Activated CD4-positive, CD25-positive, alpha-beta regulatory T cell treated with anti-CD3 and anti-CD28 coated beads, Interleukin-2, amount 50 U/mL, for 72 hours (primary cell): Measurements from ENCODE around the gene HTRA2.

ENCODE experiments used
- DNase-seq: peaks from one replicate; pipeline ENCODE4 v3.0.0; 2021

Gene HTRA2

DNA sequence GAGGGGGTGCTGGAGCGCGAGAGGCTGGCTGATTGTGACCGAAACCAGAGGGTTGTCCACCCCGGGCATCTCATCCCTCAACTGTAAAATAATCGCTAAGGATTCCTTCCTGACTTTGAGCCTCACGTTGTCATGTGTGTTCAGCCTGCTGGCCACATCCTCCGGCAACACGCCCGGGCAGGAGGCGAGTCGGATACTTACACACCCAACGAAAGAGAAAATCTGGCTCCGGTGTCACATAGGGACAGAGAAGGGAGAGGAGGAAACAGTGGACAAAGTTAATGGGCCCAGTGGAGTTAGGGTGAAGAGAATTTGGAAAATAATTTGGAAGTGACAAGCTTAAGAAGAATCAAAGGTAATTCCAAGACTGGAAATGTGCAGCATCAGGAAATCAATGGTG lies 13.1 kb upstream of the HTRA2 start:
- DNase-seq = no peak

GRCh38 chr2:74522516-74522915 lies 7.2 kb upstream of the HTRA2 start:
- no peak for DNase-seq

GRCh38 chr2:74524005-74524404 lies 5.7 kb upstream of the HTRA2 start:
- DNase-seq = no peak

DNA sequence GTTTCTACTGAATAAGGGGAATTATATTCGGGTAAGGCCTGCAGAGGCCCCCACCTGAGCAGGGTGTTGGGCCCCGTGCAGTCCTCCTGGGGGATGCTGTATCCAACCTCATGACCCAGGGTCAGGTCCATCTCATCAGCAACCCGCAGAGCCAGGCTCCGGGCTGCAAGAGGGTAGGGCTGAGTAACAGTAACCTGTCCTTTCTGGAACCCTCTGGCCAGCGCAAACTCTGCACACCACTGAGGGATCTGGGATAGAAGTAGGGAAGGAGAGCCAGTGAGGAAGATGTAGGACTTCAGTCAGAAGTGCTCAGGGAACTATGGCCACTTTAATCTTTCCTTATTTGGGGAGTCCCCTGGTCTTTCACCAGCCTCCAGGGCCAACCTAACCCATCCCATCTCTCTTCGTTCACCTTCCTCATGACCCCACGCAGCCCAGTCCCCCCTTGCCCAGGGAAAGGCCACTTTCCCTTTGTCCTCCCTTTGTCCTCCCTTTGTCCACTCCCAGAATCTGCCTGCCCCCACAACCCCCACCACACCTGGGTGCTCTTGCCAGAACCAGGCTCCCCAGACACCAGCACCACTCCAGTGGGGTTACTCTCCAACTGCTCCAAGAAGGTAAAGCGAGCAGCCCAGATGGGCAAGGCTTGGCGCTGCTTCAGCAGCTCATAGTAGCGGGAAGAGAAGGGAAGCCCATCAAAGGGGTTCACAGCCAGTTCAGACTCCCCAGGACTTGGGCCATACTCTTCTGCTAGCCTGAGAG lies 4.6 kb upstream of the HTRA2 start:
- no peak for DNase-seq

GRCh38 chr2:74525717-74526648 lies 3.8 kb upstream of the HTRA2 start, which contains the start of gene DQX1:
TSS of gene DQX1 (minus strand) at chr2:74526231. CDS start at chr2:74525729, 502 bp downstream.
- no peak for DNase-seq

DNA sequence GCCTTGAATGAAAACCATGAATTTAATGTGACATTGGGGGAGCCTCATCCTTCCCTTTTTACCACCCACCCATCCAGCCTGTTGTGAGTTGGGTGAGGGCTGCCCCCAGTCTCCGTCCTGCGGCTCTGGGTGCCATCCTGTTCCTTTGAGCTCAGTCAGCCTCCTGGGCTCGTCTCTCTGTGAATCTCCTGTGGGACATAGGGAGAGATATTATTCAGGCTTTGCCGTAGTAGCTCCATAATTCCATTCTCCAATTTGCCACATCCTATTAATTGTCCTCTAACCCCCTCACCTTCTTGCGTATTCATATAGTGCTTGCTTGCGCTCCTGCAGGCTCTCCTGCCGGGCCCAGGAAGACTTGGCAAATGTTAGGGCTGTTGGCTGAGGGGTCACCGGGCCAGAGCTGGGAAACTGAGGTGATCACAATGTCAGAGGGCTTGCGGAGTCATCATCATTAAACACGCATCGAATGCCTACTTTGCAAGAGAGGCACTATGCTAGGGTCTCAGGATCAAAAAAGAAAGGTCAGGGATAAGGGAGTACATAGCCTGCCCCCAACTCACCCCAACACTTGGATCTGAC lies 3.0 kb upstream of the HTRA2 start:
- no peak for DNase-seq

DNA sequence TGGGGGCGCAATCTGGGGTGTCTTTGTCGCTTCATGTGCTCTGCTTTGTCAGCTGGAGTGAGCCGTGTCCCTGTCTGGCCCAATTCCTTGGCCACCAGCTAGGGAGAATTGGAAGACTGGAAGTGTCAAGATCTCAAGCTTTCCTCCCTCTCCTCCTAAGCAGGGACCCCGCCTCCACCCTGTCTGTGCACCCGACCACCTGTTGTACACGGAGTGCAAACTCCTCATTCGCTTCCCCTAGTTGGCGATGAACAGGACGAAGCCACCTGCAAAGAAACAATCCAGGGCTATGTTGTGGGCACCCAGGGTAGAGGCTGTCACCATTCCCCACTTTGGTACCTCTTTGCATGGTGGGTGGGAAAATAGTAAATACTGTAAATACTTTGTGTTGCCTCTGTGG lies 2.0 kb upstream of the HTRA2 start:
- DNase-seq = no peak

- no peak for DNase-seq
Measured at GRCh38 chr2:74528600-74529356, 955 bp upstream of the HTRA2 start.

GRCh38 chr2:74530239-74531187 lies 780 bp downstream of the HTRA2 start:
- peak; percentile 63 for DNase-seq

DNA sequence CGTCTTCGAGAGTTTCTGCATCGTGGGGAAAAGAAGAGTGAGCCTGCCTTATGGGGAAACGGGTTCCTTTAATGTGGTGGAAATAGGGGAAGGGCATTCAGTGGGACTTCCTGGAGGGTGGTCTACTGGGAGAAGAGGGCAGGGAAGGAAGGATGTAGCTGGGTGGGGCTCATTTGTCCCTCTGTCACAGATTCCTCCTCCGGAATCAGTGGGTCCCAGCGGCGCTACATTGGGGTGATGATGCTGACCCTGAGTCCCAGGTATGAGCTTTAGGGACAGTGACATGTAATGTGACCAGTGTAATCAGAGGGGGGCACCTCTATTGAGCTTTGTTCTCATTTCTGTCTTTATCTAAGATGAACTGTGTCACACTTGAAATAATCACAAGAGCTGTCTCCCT lies 1.9 kb downstream of the HTRA2 start:
- DNase-seq = no peak

DNA sequence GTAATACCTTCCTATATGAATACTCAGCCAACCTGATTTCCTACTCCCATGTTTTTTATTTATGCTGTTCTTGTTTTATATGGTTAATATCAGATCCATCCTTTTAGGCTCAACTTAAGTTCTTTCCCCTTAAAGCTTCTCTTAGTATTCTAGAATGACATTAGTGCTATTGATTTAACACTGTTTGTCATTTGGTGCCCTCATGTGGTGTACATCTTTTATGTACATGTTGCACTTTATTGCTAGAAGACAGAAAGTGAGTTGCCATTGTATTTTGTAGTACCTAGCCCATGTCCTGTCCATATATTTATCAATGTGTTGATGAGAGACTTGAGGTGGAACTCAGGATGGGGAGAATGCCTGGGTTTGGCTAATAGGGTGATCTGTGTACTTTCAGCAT lies 2.5 kb downstream of the HTRA2 start:
- DNase-seq = no peak

DNA sequence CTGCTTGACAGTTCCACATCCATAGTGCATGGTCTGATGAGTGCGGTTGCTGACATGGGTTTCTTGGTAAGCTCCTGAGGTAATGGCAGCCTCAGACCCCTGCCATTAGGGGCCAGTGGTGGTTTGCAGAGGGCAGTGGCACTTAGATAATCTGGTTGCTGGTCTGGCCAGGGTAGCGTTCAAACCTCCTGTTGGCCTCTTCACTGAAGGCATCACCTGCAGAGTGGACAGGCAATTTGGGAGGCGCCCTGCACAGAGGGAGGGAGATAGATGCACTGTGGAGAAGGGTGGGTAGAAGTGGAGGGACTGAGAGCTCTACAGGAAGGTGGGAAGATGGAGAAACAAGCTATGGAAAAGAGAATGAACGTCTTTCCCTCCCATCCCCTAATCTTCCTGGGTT lies 3.7 kb downstream of the HTRA2 start:
- DNase-seq = no peak

DNA sequence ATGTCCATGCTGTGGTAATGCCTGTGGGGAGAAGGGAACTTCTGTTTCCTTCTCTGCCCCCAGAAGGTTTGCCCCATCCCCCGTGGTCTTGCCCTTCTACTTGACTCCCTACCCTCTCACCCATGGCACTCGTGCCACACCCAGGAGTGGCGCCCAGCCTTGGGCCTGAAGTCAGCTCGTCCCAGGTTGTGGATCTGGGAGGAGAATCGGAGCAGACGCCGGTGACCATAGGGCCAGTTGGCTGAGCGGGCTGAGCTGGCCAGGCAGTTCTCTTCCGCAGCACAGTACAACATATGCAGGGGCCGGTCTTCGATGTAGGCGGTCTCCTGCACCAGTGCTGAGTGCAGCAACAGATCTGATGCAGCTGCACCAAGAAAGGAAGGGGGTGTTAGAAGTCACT lies 4.7 kb downstream of the HTRA2 start:
- DNase-seq = no peak

- no peak for DNase-seq
Measured at GRCh38 chr2:74535440-74535965, 5.8 kb downstream of the HTRA2 start.

DNA sequence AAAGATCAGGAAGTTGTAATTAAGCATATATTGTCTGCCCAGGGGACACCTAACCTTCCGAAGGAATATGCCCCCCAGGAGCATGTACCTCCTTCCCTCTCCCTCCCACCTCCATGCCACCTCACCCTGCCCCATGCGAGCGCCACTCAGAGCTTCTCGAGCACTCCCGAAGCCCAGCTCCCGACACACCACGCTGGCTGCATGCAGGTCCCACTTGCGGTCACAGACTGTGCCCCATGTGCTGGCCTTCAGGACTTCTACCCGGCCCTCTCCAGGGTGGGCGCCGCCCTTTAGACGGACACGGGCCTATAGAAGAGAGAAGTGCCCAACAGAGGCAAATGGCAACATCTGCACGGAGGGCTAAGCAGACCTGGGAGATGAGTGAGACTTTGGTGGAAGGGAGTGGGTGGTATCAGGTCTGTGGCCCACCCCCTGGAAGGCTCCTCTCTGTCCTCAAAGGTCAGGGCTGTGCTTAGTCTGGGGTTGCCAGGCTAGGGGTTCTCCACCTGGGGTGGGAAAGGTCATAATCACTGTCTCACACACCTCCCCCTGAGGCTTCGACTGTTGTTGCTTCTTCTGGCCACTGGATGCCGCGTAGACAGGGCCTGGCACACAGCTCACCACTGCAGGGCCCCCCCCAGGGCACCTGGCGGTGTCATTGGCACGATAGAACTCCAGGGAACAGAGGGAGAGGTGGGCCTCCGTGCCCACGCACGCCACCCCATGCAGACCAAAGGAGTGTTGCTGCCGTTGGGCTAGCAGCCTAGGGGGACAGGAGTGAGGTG lies 6.6 kb downstream of the HTRA2 start:
- DNase-seq = no peak

DNA sequence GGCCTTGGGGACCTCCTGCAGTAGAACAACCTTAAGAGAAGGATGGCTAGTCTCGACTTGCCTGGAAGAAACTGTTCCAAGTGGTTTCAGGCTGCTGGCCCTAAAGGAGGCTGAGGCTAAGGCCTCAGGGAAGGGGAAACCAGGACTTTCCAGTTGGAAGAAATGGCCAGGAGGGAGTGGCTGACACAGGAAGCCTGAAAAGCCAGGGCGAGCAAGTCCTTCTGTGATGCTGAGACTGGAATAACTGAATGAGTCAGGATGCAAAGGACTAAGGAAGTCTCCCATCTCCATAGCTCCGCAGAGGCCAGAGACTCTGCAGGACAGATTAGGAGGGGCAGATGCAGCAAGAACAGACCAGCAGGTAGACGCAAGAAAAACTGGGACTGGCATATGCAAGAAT lies 7.4 kb downstream of the HTRA2 start:
- DNase-seq = no peak

GRCh38 chr2:74538881-74539339 lies 9.2 kb downstream of the HTRA2 start:
- DNase-seq = no peak

DNA sequence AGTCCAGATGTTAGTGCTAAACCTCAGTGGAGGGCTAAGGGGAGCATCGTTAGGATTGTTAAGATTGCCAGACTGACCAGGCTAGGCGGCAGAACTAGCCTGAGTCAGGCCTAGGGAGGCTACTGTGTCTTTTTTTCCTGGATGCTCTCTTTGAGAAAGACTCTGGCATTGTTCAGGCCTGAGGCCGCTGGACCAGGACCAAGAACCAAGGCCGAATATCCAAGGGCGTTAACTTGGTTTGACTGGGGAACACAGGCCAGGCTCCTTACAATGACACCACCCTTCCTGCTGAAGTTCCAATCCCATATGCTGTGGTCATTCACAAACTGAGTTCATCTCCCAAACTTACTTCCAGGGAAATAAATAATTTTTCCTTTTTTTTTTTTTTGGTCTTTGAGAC lies 10.6 kb downstream of the HTRA2 start:
- DNase-seq = no peak

DNA sequence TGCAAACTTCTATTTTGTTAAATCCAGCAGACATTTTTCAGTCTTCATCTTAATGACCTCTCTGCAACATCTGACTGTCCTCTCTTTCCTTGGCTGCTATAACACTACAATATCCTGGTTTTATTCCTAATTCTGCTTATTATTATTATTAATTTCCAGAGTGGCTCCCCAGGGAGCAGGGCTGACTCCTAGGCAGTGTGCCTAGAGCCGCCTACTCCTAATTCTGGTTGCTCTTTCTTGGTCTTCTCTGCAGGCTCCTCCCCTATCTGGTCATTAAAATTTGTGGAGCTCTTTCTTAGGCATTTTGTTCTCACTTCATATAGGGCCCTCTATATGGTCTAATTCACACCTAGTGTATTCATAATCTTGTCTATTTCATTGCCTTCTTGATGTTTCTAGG lies 13.2 kb downstream of the HTRA2 start:
- no peak for DNase-seq

DNA sequence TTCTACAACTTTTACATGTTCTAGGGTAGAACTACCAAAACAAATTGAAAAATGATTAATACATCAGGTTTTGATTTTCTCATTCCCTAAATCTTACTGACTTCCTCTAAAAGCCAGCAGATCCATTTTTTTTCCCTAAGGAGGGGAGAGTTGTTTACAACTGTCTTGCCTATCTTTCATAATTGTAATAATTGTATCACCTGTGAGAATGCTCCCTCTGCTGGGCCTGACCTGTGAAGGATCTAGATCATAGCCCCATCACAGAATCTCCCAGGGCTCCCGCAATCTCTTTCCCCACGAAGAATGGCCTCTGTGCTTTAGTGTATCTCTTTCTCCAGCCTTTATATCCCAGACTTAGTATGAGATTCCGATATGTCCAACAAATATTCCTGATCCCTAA lies 14.9 kb downstream of the HTRA2 start:
- DNase-seq = no peak

DNA sequence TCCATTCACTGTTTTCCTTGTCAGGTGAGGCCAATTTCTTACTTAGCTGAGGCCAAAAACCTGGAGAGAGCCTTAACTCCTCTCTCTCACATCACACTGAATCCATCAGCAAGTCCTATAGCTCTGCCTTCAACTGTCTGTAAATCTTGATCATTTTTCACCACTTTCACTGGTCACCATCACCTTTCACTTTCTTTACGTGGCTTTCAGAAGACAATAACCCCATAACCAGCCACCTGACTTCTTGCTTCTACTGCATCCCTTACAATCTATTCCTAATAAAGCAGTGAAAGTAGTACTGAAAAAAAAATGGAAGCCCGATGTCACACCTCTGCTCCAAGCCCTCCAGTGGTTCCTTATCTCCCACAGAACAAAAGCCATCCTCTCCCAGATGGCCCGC lies 16.3 kb downstream of the HTRA2 start:
- no peak for DNase-seq
